Measurements from ENCODE around the gene ERAP2. TPM values are rescaled to one million over a fixed set of nuclear protein-coding genes. Genes with fewer than 3 reads are reported as not detected.

The ERAP2 gene
- total and polyA plus RNA-seq, 10 of the 15 experiments (the other 5 are each of a cell fraction or from before 2014, with no cell fraction given): 4.0 to 28.7 (median 11.7) TPM

DNA sequence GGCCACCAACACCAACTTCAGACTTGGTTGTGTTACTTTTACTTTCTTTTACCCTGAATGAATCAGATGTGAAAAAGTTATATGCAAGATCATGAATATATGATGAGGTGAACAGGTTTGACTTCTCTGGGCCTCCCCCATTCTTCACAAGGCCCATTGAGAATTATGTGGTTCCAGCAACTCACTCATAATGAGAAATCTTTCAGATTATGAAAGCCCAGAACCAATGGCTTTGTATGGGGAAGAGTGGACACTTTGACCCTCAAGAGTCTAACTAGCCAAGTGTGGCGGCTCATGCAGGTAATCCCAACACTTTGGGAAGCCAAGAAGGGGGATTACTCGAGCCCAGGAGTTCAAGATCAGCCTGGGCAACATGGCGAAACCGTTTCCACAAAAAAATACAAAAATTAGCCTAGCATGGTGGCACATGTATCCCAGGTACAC lies 43.5 kb downstream of the ERAP2 start (continued):
- TF ChIP-seq MTA3 (IDR thresholded peaks at IDR 0.05; ENCODE audit: borderline replicate concordance, low read length) (peak; percentile 77), PML (IDR thresholded peaks at IDR 0.05; ENCODE audit: low read length) (0 out of 2 replicates have a peak, but pooled peaks have one; percentile 51), IKZF1 (conservative IDR thresholded peaks at IDR 0.05) (peak; percentile 78), TCF3 (IDR thresholded peaks at IDR 0.05; ENCODE audit: borderline replicate concordance, insufficient read depth, low read depth, low read length) (no peak), RBBP5 (conservative IDR thresholded peaks at IDR 0.05) (no peak), ZBED1 (IDR thresholded peaks at IDR 0.05; ENCODE audit: borderline replicate concordance) (no peak; the same call in 1 of the 2 replicates), PAX5 (IDR thresholded peaks at IDR 0.05; ENCODE audit: borderline replicate concordance, low read depth, low read length) (peak; percentile 68; the same call in 1 of the 2 replicates), RAD21 (IDR thresholded peaks at IDR 0.05; ENCODE audit: insufficient read depth, low read depth, low read length) (0 out of 2 replicates have a peak, but pooled peaks have one; percentile 2), GABPA (IDR thresholded peaks at IDR 0.05; ENCODE audit: low read depth) (0 out of 2 replicates have a peak, but pooled peaks have one; percentile 6), MEF2A (IDR thresholded peaks at IDR 0.05; ENCODE audit: insufficient read depth, low read depth, low read length) (peak; percentile 71; the same call in 1 of the 2 replicates), ATF7 (IDR thresholded peaks at IDR 0.05; ENCODE audit: low read depth) (peak; percentile 67), SPI1 (IDR thresholded peaks at IDR 0.05; ENCODE audit: borderline replicate concordance, insufficient read depth, low read depth, low read length) (no peak), HDGF (IDR thresholded peaks at IDR 0.05) (0 out of 2 replicates have a peak, but pooled peaks have one; percentile 52), FOXM1 (IDR thresholded peaks at IDR 0.05; ENCODE audit: low read depth, low read length) (peak; percentile 84; the same call in 1 of the 2 replicates), YY1 (IDR thresholded peaks at IDR 0.05; ENCODE audit: low read depth, low read length) (peak; percentile 57; the same call in 1 of the 2 replicates), TBL1XR1 (IDR thresholded peaks at IDR 0.05; ENCODE audit: low read depth, low read length) (no peak; the same call in 1 of the 2 replicates), NR2F1 (conservative IDR thresholded peaks at IDR 0.05) (peak; percentile 82), RUNX3 (IDR thresholded peaks at IDR 0.05; ENCODE audit: low read length) (peak; percentile 91), CREB1 (IDR thresholded peaks at IDR 0.05; ENCODE audit: low read depth) (peak; percentile 27; the same call in 1 of the 2 replicates), EED (IDR thresholded peaks at IDR 0.05; ENCODE audit: low read depth) (peak; percentile 83), ZNF24 (IDR thresholded peaks at IDR 0.05) (no peak), CBFB (IDR thresholded peaks at IDR 0.05; ENCODE audit: low read depth) (0 out of 2 replicates have a peak, but pooled peaks have one; percentile 29), MEF2B (IDR thresholded peaks at IDR 0.05; ENCODE audit: partially characterized antibody, poor library complexity, severe bottlenecking) (peak; percentile 79), BMI1 (IDR thresholded peaks at IDR 0.05; ENCODE audit: borderline replicate concordance) (no peak), JUND (IDR thresholded peaks at IDR 0.05; ENCODE audit: low read depth, low read length) (peak; percentile 32; the same call in 1 of the 2 replicates), MTA2 (IDR thresholded peaks at IDR 0.05; ENCODE audit: low read depth) (peak; percentile 63), EGR1 (IDR thresholded peaks at IDR 0.05; ENCODE audit: borderline replicate concordance in 1 of 2, low read depth in 2 of 2, low read length in 2 of 2) (no peak), JUNB (IDR thresholded peaks at IDR 0.05) (peak; percentile 88)
- TF ChIP-seq, protein P1, sequence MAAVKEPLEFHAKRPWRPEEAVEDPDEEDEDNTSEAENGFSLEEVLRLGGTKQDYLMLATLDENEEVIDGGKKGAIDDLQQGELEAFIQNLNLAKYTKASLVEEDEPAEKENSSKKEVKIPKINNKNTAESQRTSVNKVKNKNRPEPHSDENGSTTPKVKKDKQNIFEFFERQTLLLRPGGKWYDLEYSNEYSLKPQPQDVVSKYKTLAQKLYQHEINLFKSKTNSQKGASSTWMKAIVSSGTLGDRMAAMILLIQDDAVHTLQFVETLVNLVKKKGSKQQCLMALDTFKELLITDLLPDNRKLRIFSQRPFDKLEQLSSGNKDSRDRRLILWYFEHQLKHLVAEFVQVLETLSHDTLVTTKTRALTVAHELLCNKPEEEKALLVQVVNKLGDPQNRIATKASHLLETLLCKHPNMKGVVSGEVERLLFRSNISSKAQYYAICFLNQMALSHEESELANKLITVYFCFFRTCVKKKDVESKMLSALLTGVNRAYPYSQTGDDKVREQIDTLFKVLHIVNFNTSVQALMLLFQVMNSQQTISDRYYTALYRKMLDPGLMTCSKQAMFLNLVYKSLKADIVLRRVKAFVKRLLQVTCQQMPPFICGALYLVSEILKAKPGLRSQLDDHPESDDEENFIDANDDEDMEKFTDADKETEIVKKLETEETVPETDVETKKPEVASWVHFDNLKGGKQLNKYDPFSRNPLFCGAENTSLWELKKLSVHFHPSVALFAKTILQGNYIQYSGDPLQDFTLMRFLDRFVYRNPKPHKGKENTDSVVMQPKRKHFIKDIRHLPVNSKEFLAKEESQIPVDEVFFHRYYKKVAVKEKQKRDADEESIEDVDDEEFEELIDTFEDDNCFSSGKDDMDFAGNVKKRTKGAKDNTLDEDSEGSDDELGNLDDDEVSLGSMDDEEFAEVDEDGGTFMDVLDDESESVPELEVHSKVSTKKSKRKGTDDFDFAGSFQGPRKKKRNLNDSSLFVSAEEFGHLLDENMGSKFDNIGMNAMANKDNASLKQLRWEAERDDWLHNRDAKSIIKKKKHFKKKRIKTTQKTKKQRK (IDR thresholded peaks at IDR 0.05; ENCODE audit: low read depth, low read length): no peak
- TF ChIP-seq, protein P2, sequence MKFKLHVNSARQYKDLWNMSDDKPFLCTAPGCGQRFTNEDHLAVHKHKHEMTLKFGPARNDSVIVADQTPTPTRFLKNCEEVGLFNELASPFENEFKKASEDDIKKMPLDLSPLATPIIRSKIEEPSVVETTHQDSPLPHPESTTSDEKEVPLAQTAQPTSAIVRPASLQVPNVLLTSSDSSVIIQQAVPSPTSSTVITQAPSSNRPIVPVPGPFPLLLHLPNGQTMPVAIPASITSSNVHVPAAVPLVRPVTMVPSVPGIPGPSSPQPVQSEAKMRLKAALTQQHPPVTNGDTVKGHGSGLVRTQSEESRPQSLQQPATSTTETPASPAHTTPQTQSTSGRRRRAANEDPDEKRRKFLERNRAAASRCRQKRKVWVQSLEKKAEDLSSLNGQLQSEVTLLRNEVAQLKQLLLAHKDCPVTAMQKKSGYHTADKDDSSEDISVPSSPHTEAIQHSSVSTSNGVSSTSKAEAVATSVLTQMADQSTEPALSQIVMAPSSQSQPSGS (IDR thresholded peaks at IDR 0.05; ENCODE audit: low read length): peak; percentile 96

Data from GM12878 (cell line).